ENCODE results near the gene ZNF862. TPM values are rescaled to one million over a fixed set of nuclear protein-coding genes. Genes with fewer than 3 reads are reported as not detected.

The ZNF862 gene
- total RNA-seq, 1 donor from 2014 or later = 22.6 TPM

- TF ChIP-seq, protein P1, sequence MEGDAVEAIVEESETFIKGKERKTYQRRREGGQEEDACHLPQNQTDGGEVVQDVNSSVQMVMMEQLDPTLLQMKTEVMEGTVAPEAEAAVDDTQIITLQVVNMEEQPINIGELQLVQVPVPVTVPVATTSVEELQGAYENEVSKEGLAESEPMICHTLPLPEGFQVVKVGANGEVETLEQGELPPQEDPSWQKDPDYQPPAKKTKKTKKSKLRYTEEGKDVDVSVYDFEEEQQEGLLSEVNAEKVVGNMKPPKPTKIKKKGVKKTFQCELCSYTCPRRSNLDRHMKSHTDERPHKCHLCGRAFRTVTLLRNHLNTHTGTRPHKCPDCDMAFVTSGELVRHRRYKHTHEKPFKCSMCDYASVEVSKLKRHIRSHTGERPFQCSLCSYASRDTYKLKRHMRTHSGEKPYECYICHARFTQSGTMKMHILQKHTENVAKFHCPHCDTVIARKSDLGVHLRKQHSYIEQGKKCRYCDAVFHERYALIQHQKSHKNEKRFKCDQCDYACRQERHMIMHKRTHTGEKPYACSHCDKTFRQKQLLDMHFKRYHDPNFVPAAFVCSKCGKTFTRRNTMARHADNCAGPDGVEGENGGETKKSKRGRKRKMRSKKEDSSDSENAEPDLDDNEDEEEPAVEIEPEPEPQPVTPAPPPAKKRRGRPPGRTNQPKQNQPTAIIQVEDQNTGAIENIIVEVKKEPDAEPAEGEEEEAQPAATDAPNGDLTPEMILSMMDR (IDR thresholded peaks at IDR 0.05; ENCODE audit: unreplicated experiment) = no peak
- no peak for DNase-seq (ENCODE audit: low spot score)
These were observed 29.8 kb downstream of the ZNF862 start for GRCh38 chr7:149867762-149868622.

GRCh38 chr7:149868623-149869290 lies 30.6 kb downstream of the ZNF862 start:
- peaks cover 34% of the 10 kb centered on the region for H3K4me1 Mint-ChIP-seq (ENCODE audit: unreplicated experiment)
- TF ChIP-seq, protein P1 (IDR thresholded peaks at IDR 0.05; ENCODE audit: unreplicated experiment) = no peak
- peaks cover 15% of the 10 kb centered on the region for H3K27me3 Mint-ChIP-seq (ENCODE audit: unreplicated experiment)
- DNase-seq (ENCODE audit: low spot score) = no peak
- H3K9me3 Mint-ChIP-seq (ENCODE audit: unreplicated experiment) = no peaks in the 10 kb centered on the region
- H3K36me3 Mint-ChIP-seq (ENCODE audit: low read depth, unreplicated experiment) = peaks cover 5% of the 10 kb centered on the region
- no peak overlapping the region for H3K27ac Mint-ChIP-seq (ENCODE audit: unreplicated experiment)
- no peak overlapping the region for H3K4me3 Mint-ChIP-seq (ENCODE audit: unreplicated experiment)

More at GRCh38 chr7:149867762-149868622, 29.8 kb downstream of the ZNF862 start:
- Mint-ChIP-seq H3K36me3 (ENCODE audit: low read depth, unreplicated experiment) (peaks cover 8% of the 10 kb centered on the region), H3K4me3 (ENCODE audit: unreplicated experiment) (no peak overlapping the region), H3K27ac (ENCODE audit: unreplicated experiment) (no peak overlapping the region), H3K27me3 (ENCODE audit: unreplicated experiment) (peaks cover 15% of the 10 kb centered on the region), H3K4me1 (ENCODE audit: unreplicated experiment) (peaks cover 33% of the 10 kb centered on the region), H3K9me3 (ENCODE audit: unreplicated experiment) (no peaks in the 10 kb centered on the region)

DNA sequence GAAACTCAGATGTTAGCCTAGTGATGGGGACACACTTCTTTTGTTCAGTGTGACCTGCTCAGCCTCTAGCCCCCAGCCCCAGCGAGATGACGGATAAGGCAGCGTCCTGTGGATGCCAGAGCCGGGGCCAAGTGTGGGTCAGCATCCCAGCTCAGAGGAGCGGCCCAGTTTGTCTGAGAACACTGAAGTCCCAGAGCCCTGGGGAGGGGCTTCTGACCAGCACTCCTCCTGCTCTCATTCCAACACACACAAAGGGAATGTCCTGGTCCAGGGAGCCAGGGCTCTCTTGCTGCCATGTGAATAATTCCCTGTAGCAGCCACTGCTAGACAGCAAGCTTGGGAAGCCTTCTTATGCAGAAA lies 31.1 kb downstream of the ZNF862 start:
- Mint-ChIP-seq H3K9me3 (ENCODE audit: unreplicated experiment) (no peaks in the 10 kb centered on the region), H3K4me3 (ENCODE audit: unreplicated experiment) (no peak overlapping the region), H3K4me1 (ENCODE audit: unreplicated experiment) (peaks cover 34% of the 10 kb centered on the region), H3K36me3 (ENCODE audit: low read depth, unreplicated experiment) (peaks cover 5% of the 10 kb centered on the region), H3K27ac (ENCODE audit: unreplicated experiment) (no peak overlapping the region), H3K27me3 (ENCODE audit: unreplicated experiment) (peaks cover 15% of the 10 kb centered on the region)
- TF ChIP-seq, protein P1 (IDR thresholded peaks at IDR 0.05; ENCODE audit: unreplicated experiment) = no peak
- no peak for DNase-seq (ENCODE audit: low spot score)

DNA sequence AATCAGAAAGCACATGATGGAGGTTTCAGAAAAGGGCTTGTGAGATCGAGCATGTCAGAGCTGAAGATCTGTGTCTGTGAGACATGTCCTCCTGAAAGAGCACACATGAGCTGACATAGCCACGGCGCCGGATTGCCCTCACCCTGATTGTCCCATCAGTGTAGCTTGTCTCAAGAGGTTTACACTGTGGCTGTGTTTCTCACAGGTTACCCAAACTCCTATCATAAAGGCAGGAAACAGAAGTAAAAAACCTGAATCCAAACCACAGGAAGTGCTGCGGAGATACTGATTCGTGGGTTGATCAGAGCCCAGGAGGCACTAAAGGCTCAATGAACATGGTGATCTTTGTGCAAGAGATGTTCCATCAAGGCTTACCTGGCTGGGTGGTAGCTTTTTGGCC lies 31.7 kb downstream of the ZNF862 start:
- no peaks in the 10 kb centered on the region for H3K9me3 Mint-ChIP-seq (ENCODE audit: unreplicated experiment)
- H3K27ac Mint-ChIP-seq (ENCODE audit: unreplicated experiment) = no peak overlapping the region
- no peak for DNase-seq (ENCODE audit: low spot score)
- H3K4me3 Mint-ChIP-seq (ENCODE audit: unreplicated experiment) = no peak overlapping the region
- H3K4me1 Mint-ChIP-seq (ENCODE audit: unreplicated experiment) = peaks cover 38% of the 10 kb centered on the region
- H3K27me3 Mint-ChIP-seq (ENCODE audit: unreplicated experiment) = peaks cover 15% of the 10 kb centered on the region
- H3K36me3 Mint-ChIP-seq (ENCODE audit: low read depth, unreplicated experiment) = peaks cover 10% of the 10 kb centered on the region
- TF ChIP-seq, protein P1 (IDR thresholded peaks at IDR 0.05; ENCODE audit: unreplicated experiment) = no peak

GRCh38 chr7:149870274-149870673 lies 32.1 kb downstream of the ZNF862 start:
- Mint-ChIP-seq H3K36me3 (ENCODE audit: low read depth, unreplicated experiment) (peaks cover 10% of the 10 kb centered on the region), H3K4me1 (ENCODE audit: unreplicated experiment) (peaks cover 34% of the 10 kb centered on the region), H3K27me3 (ENCODE audit: unreplicated experiment) (peaks cover 12% of the 10 kb centered on the region), H3K9me3 (ENCODE audit: unreplicated experiment) (no peaks in the 10 kb centered on the region), H3K27ac (ENCODE audit: unreplicated experiment) (peak overlapping the region; percentile 31), H3K4me3 (ENCODE audit: unreplicated experiment) (no peak overlapping the region)
- DNase-seq (ENCODE audit: low spot score) = no peak
- TF ChIP-seq, protein P1 (IDR thresholded peaks at IDR 0.05; ENCODE audit: unreplicated experiment) = no peak
